GM21526 (cell line): ENCODE data around the gene RPTOR.

Source experiments
- ATAC-seq: cut with Tn5 transposase; IDR thresholded peaks from one replicate; pipeline ENCODE4 v1.9.1; 2021; ENCODE audit warnings: moderate library complexity; ENCODE audit not compliant: unreplicated experiment, low FRiP score

RPTOR gene

DNA sequence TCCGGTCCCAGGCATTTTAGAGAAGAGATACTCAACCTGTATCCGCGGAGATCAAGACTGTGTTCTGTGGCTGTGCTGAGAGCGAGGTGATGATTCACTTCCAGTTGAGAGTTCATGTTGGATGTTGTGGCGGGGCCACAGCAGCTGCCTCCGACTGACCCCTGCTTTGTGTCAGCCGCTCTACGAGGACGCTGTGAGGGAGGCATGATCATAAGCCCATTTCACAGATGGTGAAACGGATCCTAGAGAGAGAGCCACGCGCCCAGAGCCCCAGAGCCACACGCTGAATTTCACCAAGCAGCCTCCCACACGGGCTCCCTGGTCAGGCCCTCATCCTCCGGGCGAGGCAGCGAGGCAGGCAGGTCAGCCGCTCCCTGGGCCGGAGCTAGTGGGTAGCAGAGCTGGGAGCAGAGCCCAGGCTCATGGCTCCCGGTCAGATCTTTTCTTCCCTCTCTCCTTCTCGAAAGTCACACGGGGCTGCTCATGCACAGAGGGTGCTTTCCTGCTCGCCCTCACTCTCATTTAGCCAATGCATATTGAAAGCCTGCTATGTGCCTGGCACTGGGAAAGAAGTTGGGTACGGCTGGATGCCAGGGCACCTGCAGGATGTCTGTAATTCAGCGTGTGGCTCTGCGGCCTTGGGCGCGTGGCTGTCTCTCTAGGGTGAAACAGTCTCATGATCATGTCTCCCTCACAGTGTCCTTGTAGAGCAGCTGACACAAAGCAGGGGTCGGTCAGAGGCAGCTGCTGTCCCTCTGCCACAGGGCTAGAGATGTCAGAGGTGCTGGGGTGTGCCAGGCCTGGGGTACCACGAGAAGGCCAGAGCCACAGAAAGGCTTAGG lies 291.4 kb downstream of the RPTOR start:
- no peak for ATAC-seq

- ATAC-seq = no peak
These were observed 292.0 kb downstream of the RPTOR start for GRCh38 chr17:80836658-80836965.

DNA sequence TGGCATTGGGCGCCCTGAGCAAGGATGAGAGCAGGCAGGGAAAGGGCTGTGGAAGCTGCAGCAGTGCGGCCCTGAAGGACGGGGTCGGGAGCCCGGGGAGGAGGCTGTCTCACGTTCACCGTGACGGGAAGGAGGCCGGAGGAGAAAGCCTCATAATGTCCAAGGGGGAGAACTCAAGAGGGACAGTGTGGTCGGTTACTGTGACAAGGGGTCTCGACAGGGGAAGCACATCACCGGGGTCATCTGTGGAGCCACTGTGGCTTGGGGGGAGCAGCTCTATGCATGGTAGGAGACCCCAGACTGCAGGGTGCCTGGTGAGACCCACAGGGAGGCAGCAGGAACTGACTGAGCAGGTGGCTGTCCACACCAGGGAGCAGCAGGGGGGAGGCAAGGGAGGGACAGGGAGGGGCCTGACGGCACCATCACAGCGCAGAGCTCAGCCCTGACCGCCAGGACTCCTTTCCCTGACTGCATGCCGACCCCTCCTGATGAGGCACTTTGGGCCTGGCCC lies 292.4 kb downstream of the RPTOR start:
- no peak for ATAC-seq

GRCh38 chr17:80837711-80838110 lies 293.1 kb downstream of the RPTOR start:
- no peak for ATAC-seq

DNA sequence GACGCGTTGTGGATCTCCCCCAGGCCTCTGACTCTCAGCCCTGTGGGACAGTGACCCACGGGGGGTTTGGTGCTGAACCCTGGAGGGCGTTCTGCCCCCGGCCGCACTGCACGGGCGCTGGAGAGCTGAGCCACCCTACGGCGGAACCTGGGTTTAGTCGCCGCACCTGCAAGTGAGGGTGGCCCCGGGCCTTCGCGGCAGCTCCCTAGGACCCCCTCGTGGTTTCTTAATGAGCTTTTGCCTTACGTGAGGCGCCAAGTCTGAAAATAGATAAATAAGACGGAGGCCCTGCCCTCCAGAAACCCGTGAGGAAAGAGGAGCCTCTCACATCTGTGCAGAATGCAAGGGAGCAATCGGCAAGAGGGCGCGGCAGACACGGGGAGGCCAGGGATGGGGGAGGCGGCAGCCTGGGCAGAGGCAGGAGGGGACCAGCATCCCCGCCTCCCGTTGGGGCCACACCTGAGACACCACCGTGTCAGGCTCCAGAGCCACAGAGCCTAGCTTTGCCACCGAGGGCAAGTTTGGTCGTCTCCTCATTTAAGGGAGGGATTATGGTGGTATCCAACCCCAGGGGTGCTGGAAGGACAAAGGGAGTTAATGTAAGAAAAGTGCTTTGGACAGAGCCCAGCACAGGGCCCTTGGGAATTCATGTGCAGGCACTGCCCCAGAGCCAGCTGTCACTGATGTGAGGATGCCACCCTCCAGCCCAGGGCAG lies 293.8 kb downstream of the RPTOR start:
- no peak for ATAC-seq

GRCh38 chr17:80839026-80839345 lies 294.3 kb downstream of the RPTOR start:
- ATAC-seq = no peak

DNA sequence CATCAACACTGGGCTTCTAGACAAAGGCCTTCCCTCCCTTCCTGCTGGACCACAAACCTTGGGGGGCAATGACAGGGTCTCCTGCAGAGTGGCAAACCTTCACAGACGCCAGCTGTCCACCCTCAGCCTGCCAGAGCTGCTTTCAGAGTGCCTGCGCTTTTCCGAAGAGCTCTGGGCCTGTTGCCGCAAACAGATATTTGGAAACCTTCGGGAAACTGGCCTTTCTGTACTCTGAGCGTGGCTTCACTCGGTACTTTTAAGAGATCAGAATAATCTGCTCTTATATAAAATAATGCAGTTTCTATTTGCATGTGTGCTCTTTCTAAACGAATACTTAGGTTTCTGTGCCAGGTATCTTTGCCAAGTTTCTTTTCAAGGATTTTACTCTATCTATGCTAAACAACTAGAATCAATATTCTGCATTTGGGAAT lies 294.9 kb downstream of the RPTOR start:
- no peak for ATAC-seq

- no peak for ATAC-seq
These were observed 295.3 kb downstream of the RPTOR start for GRCh38 chr17:80839970-80840369.

DNA sequence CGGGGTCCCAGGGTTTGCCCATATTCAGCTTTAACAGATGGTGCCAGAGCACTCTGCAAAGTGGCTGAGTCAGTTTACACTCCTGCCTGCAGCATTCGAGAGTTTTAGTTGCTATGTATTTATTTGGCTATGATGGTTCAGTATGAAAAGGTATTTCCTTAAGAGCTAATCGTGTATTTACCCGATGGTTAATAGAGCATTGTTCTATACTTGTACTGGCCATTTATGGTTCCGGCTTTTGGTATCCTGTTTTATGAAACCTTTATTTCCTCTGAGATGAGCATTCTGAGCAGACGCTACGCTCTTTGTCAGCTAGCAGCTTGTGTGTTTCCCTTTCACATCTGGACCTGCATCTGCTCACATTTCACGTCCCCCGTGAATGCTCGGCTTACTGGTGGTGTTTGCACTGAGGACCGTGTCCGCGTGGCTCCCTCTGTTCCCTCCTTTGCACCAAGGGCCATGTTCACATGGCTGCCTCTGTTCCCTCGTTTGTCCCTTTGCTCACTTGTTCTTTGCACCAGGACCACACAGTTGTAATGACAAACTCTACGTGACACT lies 297.9 kb downstream of the RPTOR start:
- ATAC-seq = no peak

DNA sequence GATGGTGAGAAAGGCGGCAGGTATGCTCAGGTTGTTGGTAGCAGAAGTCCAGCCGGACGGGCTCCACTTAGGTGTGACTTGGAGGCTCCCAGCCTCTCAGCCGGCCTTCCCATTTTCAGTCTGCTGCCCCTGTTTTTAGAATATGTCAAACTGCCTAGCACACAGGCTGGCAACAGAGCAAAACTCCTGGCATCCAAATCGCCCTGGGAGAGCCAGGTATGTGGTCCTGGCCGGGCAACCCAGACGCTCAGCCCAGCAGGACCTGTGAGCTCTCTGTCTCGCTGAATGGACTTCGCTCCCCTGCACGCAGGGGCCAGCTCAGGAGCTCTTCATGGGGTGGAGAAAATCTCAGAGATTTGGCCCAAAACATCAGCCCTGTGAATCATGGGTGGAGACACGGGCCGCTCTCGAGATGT lies 299.1 kb downstream of the RPTOR start:
- no peak for ATAC-seq

GRCh38 chr17:80844418-80844990 lies 299.9 kb downstream of the RPTOR start:
- ATAC-seq = no peak

GRCh38 chr17:80845069-80845862 lies 300.6 kb downstream of the RPTOR start:
- no peak for ATAC-seq

GRCh38 chr17:80845863-80846671 lies 301.4 kb downstream of the RPTOR start:
- ATAC-seq = no peak

DNA sequence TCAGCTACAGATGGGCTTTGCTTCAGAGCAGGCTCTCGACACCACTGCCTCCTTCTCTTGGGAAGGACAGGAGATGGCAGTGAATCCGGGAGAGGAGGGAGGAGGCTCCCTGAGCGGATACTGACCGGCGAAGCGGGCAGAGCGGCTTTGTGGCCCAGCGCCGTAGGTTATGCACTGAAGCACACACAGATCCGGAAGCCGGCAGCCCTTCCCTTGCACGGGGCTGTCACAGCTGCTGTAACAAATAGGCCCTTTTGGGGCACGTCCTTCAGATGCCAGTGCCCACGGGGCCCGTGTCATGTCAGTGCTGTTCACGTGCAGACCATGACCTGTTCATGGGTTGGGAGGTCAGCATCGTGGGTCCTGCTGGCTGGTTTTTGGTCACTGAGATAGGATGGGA lies 302.3 kb downstream of the RPTOR start:
- no peak for ATAC-seq

DNA sequence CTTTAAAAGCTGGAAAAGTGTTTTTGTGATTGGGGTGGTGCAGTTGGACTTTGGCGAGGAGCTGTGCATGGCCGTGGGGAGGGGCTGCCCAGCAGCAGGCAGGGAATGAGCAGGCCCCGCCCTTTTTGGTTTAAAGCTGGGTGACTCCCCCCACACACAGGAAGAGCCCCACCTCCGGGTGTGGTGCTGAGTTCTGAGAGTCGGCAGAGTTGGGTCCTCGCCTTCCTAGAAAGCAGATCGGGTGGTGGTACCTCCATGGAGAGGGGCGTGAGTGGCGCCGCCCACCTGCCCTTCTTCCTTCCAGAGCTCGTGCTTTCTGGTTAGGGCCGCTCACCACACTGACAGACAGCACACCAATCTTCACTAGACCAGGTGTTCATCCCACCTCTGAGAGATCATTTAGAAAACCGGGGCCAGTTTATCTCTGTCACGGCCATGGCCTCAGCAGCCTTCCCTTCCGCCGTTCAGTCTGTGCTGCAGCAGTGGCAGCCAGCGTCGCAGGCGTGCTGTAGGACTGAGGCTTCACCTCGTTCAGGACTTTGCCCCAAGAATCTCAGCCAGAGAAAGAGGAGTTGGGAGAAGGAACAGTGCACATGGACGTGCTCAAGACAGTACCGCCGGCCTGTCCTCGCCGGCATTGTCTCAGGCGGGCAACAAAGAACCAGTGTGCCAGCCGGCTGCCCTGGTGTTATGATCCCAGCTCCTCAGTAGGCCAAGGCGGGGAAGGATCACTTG lies 303.0 kb downstream of the RPTOR start:
- ATAC-seq = no peak

GRCh38 chr17:80848449-80849102 lies 303.9 kb downstream of the RPTOR start:
- no peak for ATAC-seq

DNA sequence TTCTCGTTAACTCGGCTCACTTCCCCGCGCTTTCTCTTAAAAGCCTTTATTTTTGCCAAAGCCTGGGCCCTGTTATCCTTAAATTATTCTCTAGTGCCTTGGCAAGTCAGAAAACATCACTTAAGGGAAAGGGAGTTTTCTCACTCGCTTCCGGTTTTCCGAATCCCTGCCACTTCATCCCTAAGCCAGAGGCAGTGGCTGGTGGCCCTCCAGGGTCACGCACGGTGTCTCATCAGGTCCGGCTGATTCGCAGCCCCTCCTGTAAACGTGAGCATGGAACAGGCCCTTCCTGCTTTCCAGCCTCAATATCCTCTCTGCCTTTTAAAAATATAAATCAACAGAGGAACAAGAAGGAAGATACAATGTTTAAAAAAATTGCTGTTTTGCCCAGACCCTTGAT lies 304.5 kb downstream of the RPTOR start:
- ATAC-seq = no peak

DNA sequence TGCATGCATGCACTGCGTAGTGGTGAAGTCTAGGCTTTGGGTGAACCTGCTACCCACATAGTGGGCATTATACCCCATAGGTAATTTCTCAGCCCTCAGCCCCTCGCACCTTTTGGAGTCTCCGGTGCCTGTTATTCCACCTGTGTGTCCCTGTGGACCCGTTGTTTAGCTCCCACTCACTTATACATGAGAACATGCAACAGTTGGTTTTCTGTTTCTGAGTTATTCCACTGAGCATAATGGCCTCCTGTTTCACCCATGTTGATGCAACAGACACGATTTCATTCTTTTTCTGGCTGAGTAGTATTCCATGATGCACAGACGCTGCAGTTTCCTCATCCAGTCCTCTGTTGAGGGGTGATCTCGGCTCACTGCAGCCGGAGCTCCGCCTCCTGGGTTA lies 305.5 kb downstream of the RPTOR start:
- ATAC-seq = no peak

DNA sequence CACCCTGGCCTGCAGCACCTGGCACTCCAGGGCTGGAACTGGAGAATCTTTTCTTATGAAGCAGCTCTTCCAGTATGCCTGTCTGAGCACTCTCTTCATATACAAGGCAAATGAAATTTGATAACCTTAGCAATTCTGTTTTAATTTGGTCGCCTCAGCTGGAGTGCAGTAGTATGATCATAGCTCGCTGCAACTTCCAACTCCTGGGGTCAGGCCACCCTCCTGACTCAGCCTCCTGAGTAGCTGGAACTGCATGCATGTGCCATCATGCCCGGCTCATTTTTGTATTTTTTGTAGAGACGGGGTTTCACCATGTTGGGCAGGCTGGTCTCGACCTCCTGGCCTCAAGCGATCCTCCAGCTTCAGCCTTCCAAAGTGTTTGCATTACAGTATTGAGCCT lies 306.2 kb downstream of the RPTOR start:
- no peak for ATAC-seq
